ENCODE data around the gene RAP2B.

DNA sequence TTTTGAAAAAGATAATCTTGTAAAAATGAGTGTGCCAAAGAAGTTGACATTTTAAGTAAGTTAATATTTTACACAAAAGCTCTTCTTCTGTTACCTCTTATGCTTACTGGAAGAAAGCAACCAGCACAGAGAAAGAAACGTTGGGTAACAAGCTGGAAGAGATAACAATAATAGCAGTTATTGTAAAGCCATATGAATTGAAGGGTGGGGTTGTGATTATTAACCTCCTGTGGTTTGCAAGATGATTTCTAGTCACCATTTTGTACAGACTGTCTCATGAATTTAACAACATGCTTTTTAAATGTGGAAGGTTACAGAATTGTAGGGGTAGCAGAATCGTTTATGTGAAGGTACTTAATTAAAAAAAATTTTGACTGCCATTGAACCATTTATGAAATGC is 9.2 kb downstream of the RAP2B start:
- TF ChIP-seq, protein P1, sequence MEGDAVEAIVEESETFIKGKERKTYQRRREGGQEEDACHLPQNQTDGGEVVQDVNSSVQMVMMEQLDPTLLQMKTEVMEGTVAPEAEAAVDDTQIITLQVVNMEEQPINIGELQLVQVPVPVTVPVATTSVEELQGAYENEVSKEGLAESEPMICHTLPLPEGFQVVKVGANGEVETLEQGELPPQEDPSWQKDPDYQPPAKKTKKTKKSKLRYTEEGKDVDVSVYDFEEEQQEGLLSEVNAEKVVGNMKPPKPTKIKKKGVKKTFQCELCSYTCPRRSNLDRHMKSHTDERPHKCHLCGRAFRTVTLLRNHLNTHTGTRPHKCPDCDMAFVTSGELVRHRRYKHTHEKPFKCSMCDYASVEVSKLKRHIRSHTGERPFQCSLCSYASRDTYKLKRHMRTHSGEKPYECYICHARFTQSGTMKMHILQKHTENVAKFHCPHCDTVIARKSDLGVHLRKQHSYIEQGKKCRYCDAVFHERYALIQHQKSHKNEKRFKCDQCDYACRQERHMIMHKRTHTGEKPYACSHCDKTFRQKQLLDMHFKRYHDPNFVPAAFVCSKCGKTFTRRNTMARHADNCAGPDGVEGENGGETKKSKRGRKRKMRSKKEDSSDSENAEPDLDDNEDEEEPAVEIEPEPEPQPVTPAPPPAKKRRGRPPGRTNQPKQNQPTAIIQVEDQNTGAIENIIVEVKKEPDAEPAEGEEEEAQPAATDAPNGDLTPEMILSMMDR (IDR thresholded peaks at IDR 0.05; ENCODE audit: low read depth, low read length): no peak
- TF ChIP-seq, protein P2, sequence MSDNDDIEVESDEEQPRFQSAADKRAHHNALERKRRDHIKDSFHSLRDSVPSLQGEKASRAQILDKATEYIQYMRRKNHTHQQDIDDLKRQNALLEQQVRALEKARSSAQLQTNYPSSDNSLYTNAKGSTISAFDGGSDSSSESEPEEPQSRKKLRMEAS (IDR thresholded peaks at IDR 0.05; ENCODE audit: low read depth, low read length): no peak
- TF ChIP-seq POLR2A (IDR thresholded peaks at IDR 0.05; ENCODE audit: extremely low read depth, insufficient read length): no peak
- TF ChIP-seq MYC (IDR thresholded peaks at IDR 0.05; ENCODE audit: low read depth, low read length): no peak
